ENCODE measurements around the gene TEAD4.

TEAD4 gene

GRCh38 chr12:3085341-3086139 is 126.3 kb downstream of the TEAD4 start:
- no peak for DNase-seq

- DNase-seq = no peak
Measured at GRCh38 chr12:3086211-3086610, 127.0 kb downstream of the TEAD4 start.

- DNase-seq = no peak
Measured at GRCh38 chr12:3086729-3087323, 127.6 kb downstream of the TEAD4 start.

GRCh38 chr12:3087758-3088650 is 128.8 kb downstream of the TEAD4 start:
- no peak for DNase-seq

GRCh38 chr12:3089588-3089987 is 130.4 kb downstream of the TEAD4 start:
- DNase-seq = no peak
